ENCODE measurements around the gene HOXA2.

DNA sequence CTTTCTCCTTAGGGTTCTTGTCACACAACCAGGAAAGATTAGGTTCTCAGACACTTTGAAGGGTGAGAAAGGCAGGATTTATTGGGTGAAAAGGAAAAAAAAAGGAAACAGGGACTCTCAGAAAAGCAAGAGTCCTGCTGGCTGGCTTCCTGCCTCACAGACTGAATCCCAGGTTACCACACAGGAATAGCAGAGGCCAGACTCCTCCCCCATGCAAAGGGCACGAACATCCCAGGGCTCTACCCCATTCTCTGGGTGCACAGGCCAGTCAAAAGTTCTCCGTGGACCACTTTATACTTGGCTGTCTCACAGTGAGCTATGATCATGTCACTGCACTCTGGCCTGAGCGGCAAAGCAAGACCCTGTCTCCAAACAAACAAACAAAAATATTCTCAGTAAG is 49.3 kb downstream of the HOXA2 start:
- TF ChIP-seq CREB1 (IDR thresholded peaks at IDR 0.05) (no peak), SIN3A (conservative IDR thresholded peaks at IDR 0.05 in 1 of 2, IDR thresholded peaks at IDR 0.05 in 1 of 2; ENCODE audit: low read depth in 1 of 2, low read length in 2 of 2) (no peak), SP1 (IDR thresholded peaks at IDR 0.05; ENCODE audit: low read depth, low read length) (no peak), KDM5A (IDR thresholded peaks at IDR 0.05; ENCODE audit: low read length) (no peak), EZH2 (IDR thresholded peaks at IDR 0.05; ENCODE audit: low read depth, low read length, severe bottlenecking) (no peak), JUN (IDR thresholded peaks at IDR 0.05; ENCODE audit: low read depth, low read length) (no peak)
- TF ChIP-seq, protein P1, sequence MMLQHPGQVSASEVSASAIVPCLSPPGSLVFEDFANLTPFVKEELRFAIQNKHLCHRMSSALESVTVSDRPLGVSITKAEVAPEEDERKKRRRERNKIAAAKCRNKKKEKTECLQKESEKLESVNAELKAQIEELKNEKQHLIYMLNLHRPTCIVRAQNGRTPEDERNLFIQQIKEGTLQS (IDR thresholded peaks at IDR 0.05; ENCODE audit: insufficient read depth, low read depth, low read length), result no peak
- TF ChIP-seq, protein P2, sequence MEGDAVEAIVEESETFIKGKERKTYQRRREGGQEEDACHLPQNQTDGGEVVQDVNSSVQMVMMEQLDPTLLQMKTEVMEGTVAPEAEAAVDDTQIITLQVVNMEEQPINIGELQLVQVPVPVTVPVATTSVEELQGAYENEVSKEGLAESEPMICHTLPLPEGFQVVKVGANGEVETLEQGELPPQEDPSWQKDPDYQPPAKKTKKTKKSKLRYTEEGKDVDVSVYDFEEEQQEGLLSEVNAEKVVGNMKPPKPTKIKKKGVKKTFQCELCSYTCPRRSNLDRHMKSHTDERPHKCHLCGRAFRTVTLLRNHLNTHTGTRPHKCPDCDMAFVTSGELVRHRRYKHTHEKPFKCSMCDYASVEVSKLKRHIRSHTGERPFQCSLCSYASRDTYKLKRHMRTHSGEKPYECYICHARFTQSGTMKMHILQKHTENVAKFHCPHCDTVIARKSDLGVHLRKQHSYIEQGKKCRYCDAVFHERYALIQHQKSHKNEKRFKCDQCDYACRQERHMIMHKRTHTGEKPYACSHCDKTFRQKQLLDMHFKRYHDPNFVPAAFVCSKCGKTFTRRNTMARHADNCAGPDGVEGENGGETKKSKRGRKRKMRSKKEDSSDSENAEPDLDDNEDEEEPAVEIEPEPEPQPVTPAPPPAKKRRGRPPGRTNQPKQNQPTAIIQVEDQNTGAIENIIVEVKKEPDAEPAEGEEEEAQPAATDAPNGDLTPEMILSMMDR (IDR thresholded peaks at IDR 0.05; ENCODE audit: control extremely low read depth in 1 of 3, insufficient read depth in 1 of 3, low read depth in 1 of 3, low read length in 3 of 3), result no peak
- TF ChIP-seq, protein P3, sequence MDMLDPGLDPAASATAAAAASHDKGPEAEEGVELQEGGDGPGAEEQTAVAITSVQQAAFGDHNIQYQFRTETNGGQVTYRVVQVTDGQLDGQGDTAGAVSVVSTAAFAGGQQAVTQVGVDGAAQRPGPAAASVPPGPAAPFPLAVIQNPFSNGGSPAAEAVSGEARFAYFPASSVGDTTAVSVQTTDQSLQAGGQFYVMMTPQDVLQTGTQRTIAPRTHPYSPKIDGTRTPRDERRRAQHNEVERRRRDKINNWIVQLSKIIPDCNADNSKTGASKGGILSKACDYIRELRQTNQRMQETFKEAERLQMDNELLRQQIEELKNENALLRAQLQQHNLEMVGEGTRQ (IDR thresholded peaks at IDR 0.05; ENCODE audit: low read length), result no peak
